Measurements from ENCODE around the gene AAK1. TPM values are rescaled to one million over a fixed set of nuclear protein-coding genes. Genes with fewer than 3 reads are reported as not detected.

The AAK1 gene
- polyA plus RNA-seq, 1 of the 3 experiments (the other 2 are of a cell fraction): 13.4 TPM

DNA sequence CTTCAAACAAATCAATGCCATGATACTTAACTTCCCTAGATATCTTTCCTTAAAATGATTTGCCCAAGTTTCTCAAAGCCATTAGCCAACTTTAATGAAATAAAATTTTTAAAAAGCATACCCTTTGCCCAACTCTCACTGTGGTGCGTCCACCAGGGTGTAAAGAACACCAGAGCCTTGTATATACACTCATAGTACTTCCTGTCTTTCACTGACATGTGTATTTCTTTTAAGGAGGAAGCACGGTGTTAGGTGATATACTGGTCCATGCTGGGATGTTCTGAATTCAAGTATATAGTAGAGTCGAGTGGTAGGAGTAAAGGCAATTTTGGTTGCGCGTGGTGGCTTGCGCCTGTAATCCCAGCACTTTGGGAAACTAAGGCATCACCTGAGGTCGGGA, 22.7 kb downstream of the AAK1 start:
- Histone ChIP-seq H3K27me3 (ENCODE audit: insufficient read depth) (no peaks in the 10 kb centered on the region), H4K20me1 (ENCODE audit: insufficient read depth) (peaks cover 96% of the 10 kb centered on the region), H3F3A (replicated peaks; ENCODE audit: insufficient read depth) (no peaks in the 10 kb centered on the region), H3K4me2 (no peak overlapping the region), H3K79me2 (ENCODE audit: insufficient read depth) (peaks cover 99% of the 10 kb centered on the region), H3K9ac (no peak overlapping the region), H3K9me2 (no peaks in the 10 kb centered on the region), H3K9me3 (no peaks in the 10 kb centered on the region), H3K36me3 (replicated peaks in 1 of 2; ENCODE audit: control insufficient read depth in 1 of 2, insufficient read depth in 2 of 2, low read length in 1 of 2) (peaks cover 0 to 2% of the 10 kb centered on the region in 2 experiments), H2AFZ (ENCODE audit: low read depth) (no peak overlapping the region), H3K4me3 (ENCODE audit: low read depth in 2 of 2, low read length in 1 of 2) (no peak overlapping the region), H3K4me1 (ENCODE audit: control insufficient read depth in 1 of 2, insufficient read depth in 2 of 2, low read depth in 1 of 2, low read length in 1 of 2) (peaks cover 0 to 14% of the 10 kb centered on the region in 2 experiments; a peak in 2 of 4 replicates), H3K27ac (ENCODE audit: low read depth in 2 of 2, low read length in 1 of 2) (no peak overlapping the region)
- WGBS (ENCODE audit: low lambda C conversion rate): 96% methylated on average over 7 of the region's 7 CpGs
- no peak for DNase-seq
- ChIA-PET POLR2A (interaction anchor here (0.7 kb wide), 1 partner anchor 27 kb away, joined by 3 read pairs; no protein-coding TSS in a partner anchor), CTCF (interaction anchor here (1.8 kb wide), 1 partner anchor 11 kb away, joined by 4 read pairs; no protein-coding TSS in a partner anchor)
- TF ChIP-seq TCF12 (IDR thresholded peaks at IDR 0.05): no peak
- TF ChIP-seq MXI1 (IDR thresholded peaks at IDR 0.05; ENCODE audit: low read depth, low read length): no peak
- TF ChIP-seq FOXM1 (IDR thresholded peaks at IDR 0.05; ENCODE audit: low read depth): no peak
- no peak for TF ChIP-seq SMC3 (IDR thresholded peaks at IDR 0.05; ENCODE audit: low read depth, low read length)
- TF ChIP-seq, protein P1, sequence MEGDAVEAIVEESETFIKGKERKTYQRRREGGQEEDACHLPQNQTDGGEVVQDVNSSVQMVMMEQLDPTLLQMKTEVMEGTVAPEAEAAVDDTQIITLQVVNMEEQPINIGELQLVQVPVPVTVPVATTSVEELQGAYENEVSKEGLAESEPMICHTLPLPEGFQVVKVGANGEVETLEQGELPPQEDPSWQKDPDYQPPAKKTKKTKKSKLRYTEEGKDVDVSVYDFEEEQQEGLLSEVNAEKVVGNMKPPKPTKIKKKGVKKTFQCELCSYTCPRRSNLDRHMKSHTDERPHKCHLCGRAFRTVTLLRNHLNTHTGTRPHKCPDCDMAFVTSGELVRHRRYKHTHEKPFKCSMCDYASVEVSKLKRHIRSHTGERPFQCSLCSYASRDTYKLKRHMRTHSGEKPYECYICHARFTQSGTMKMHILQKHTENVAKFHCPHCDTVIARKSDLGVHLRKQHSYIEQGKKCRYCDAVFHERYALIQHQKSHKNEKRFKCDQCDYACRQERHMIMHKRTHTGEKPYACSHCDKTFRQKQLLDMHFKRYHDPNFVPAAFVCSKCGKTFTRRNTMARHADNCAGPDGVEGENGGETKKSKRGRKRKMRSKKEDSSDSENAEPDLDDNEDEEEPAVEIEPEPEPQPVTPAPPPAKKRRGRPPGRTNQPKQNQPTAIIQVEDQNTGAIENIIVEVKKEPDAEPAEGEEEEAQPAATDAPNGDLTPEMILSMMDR (IDR thresholded peaks at IDR 0.05): no peak
- TF ChIP-seq FOXJ3 (CRISPR knock-in tag; IDR thresholded peaks at IDR 0.05): no peak
- TF ChIP-seq, protein P2, sequence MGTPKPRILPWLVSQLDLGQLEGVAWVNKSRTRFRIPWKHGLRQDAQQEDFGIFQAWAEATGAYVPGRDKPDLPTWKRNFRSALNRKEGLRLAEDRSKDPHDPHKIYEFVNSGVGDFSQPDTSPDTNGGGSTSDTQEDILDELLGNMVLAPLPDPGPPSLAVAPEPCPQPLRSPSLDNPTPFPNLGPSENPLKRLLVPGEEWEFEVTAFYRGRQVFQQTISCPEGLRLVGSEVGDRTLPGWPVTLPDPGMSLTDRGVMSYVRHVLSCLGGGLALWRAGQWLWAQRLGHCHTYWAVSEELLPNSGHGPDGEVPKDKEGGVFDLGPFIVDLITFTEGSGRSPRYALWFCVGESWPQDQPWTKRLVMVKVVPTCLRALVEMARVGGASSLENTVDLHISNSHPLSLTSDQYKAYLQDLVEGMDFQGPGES (IDR thresholded peaks at IDR 0.05; ENCODE audit: low read depth, low read length): no peak
- TF ChIP-seq GATA2 (CRISPR knock-in tag; IDR thresholded peaks at IDR 0.05): no peak
- TF ChIP-seq, protein P3, sequence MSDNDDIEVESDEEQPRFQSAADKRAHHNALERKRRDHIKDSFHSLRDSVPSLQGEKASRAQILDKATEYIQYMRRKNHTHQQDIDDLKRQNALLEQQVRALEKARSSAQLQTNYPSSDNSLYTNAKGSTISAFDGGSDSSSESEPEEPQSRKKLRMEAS (IDR thresholded peaks at IDR 0.05; ENCODE audit: low read depth): no peak
- TF ChIP-seq RXRA (IDR thresholded peaks at IDR 0.05; ENCODE audit: borderline replicate concordance, low read depth): no peak
- no peak for TF ChIP-seq TEAD4 (IDR thresholded peaks at IDR 0.05; ENCODE audit: borderline replicate concordance, insufficient read depth)
- no peak for TF ChIP-seq NRF1 (IDR thresholded peaks at IDR 0.05; ENCODE audit: low read depth, low read length)
- no peak for TF ChIP-seq TAF1 (IDR thresholded peaks at IDR 0.05; ENCODE audit: borderline replicate concordance, low read depth, low read length)
- TF ChIP-seq RAD21 (IDR thresholded peaks at IDR 0.05; ENCODE audit: low read length): no peak
- TF ChIP-seq RFX5 (IDR thresholded peaks at IDR 0.05; ENCODE audit: low read length): no peak

DNA sequence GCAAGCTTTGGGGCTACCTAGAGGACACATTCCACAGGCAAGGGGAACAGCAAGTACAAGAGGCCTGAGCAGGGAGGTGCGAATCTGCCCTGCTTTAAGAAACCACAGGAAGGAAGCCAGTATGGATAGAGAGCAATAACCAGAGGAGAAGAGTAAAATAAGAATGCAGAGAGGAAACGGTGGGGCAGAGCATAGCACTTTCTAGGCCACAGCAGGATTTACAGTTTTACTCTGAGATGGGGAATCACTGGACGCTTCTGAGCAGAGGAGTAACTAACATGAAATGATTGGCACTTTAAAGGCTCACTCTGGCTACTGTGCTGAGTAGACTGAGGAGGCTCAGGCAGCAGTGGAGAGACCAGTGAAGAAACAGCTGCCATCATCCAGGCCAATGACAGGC, 23.8 kb downstream of the AAK1 start:
- Histone ChIP-seq H3K27ac (ENCODE audit: low read depth in 2 of 2, low read length in 1 of 2) (no peak overlapping the region), H3K9me2 (no peaks in the 10 kb centered on the region), H3K4me2 (no peak overlapping the region), H3K9ac (no peak overlapping the region), H4K20me1 (ENCODE audit: insufficient read depth) (peaks cover 93% of the 10 kb centered on the region), H3K4me3 (ENCODE audit: low read depth in 2 of 2, low read length in 1 of 2) (no peak overlapping the region), H3F3A (replicated peaks; ENCODE audit: insufficient read depth) (no peaks in the 10 kb centered on the region), H2AFZ (ENCODE audit: low read depth) (no peak overlapping the region), H3K9me3 (no peaks in the 10 kb centered on the region), H3K4me1 (ENCODE audit: control insufficient read depth in 1 of 2, insufficient read depth in 2 of 2, low read depth in 1 of 2, low read length in 1 of 2) (peaks cover 0 to 13% of the 10 kb centered on the region in 2 experiments; a peak in 2 of 4 replicates), H3K79me2 (ENCODE audit: insufficient read depth) (peaks cover 97% of the 10 kb centered on the region), H3K36me3 (replicated peaks in 1 of 2; ENCODE audit: control insufficient read depth in 1 of 2, insufficient read depth in 2 of 2, low read length in 1 of 2) (peaks cover 0 to 5% of the 10 kb centered on the region in 2 experiments), H3K27me3 (ENCODE audit: insufficient read depth) (no peaks in the 10 kb centered on the region)
- ChIA-PET CTCF (interaction anchor here (1.8 kb wide), 1 partner anchor 12 kb away, joined by 4 read pairs; no protein-coding TSS in a partner anchor), POLR2A (no interaction called here)
- no peak for DNase-seq
- 100% methylated on average over 3 of the region's 3 CpGs for WGBS (ENCODE audit: low lambda C conversion rate)
- TF ChIP-seq ELF1 (IDR thresholded peaks at IDR 0.05) (no peak), RXRA (IDR thresholded peaks at IDR 0.05; ENCODE audit: borderline replicate concordance, low read depth) (no peak), FOSL2 (IDR thresholded peaks at IDR 0.05; ENCODE audit: borderline replicate concordance, low read depth) (no peak), MEF2A (IDR thresholded peaks at IDR 0.05; ENCODE audit: borderline replicate concordance, low read depth) (no peak), FOXJ3 (CRISPR knock-in tag; IDR thresholded peaks at IDR 0.05) (no peak), SMC3 (IDR thresholded peaks at IDR 0.05; ENCODE audit: low read depth, low read length) (no peak), TCF12 (IDR thresholded peaks at IDR 0.05) (no peak), JUND (IDR thresholded peaks at IDR 0.05) (no peak), SIN3A (IDR thresholded peaks at IDR 0.05; ENCODE audit: borderline replicate concordance, low read depth, low read length) (no peak)
- TF ChIP-seq, protein P1 (IDR thresholded peaks at IDR 0.05): no peak
- TF ChIP-seq, protein P4, sequence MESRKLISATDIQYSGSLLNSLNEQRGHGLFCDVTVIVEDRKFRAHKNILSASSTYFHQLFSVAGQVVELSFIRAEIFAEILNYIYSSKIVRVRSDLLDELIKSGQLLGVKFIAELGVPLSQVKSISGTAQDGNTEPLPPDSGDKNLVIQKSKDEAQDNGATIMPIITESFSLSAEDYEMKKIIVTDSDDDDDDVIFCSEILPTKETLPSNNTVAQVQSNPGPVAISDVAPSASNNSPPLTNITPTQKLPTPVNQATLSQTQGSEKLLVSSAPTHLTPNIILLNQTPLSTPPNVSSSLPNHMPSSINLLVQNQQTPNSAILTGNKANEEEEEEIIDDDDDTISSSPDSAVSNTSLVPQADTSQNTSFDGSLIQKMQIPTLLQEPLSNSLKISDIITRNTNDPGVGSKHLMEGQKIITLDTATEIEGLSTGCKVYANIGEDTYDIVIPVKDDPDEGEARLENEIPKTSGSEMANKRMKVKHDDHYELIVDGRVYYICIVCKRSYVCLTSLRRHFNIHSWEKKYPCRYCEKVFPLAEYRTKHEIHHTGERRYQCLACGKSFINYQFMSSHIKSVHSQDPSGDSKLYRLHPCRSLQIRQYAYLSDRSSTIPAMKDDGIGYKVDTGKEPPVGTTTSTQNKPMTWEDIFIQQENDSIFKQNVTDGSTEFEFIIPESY (IDR thresholded peaks at IDR 0.05; ENCODE audit: borderline replicate concordance, low read depth): no peak
